SK-N-SH (cell line): ENCODE data around the gene ATF6. TPM values are rescaled to one million over a fixed set of nuclear protein-coding genes. Genes with fewer than 3 reads are reported as not detected.

Experiments
- CTCF ChIA-PET: fragments of 300-600, 350-600 bp; formaldehyde crosslinking; extraction: SDS; loops from one replicate; lab custom pipeline; 2021; lab: Yijun Ruan, JAX
- POLR2A ChIA-PET: fragments of 350-600 bp; sonication (Branson Sonifier 250); formaldehyde crosslinking; extraction: SDS; loops from one replicate; lab custom pipeline; 2020; ENCODE audit warnings: antibody characterized with exemption, inconsistent platforms; lab: Yijun Ruan, JAX
- DNase-seq: peaks from one replicate; pipeline ENCODE4 v3.0.0; 2012
- H2AFZ ChIP-seq: fragments of 200-600 bp; sonication (generic); 2 replicates; pipeline ENCODE4 v1.8.1; 2016; ENCODE audit warnings: antibody characterized with exemption, mild to moderate bottlenecking, low read depth
- H3F3A ChIP-seq: fragments of 200-600 bp; sonication (generic); replicated peaks from 2 replicates; pipeline ENCODE3; 2016; ENCODE audit warnings: antibody characterized with exemption, mild to moderate bottlenecking; ENCODE audit not compliant: insufficient read depth
- H3K27ac ChIP-seq, 2 experiments: fragments of 200-500 bp in 1 of 2; fragments of 200-600 bp in 1 of 2; sonication (Bioruptor generic) in 1 of 2; sonication (generic), shearing (Covaris generic) in 1 of 2; 2 replicates each; pipeline versions ENCODE4 v1.5.1 to v1.6.1; 2014 to 2016; ENCODE audit warnings: low read depth in 2 of 2, inconsistent platforms in 1 of 2, low read length in 1 of 2, mild to moderate bottlenecking in 1 of 2, mixed read lengths in 1 of 2
- H3K27me3 ChIP-seq: fragments of 200-600 bp; sonication (generic), shearing (Covaris generic); 2 replicates; pipeline ENCODE4 v1.6.1; 2016; ENCODE audit warnings: mixed run types; ENCODE audit not compliant: insufficient read depth
- H3K36me3 ChIP-seq, 2 experiments: fragments of 200-500 bp in 1 of 2; fragments of 200-600 bp in 1 of 2; sonication (Bioruptor generic) in 1 of 2; sonication (generic) in 1 of 2; replicated peaks in 1 of 2; 2 replicates each; pipeline versions ENCODE3 to v1.5.1; 2014 to 2016; ENCODE audit warnings: low read length in 1 of 2, mild to moderate bottlenecking in 1 of 2; ENCODE audit not compliant: insufficient read depth in 2 of 2, control insufficient read depth in 1 of 2
- H3K4me1 ChIP-seq, 2 experiments: fragments of 200-500 bp in 1 of 2; fragments of 200-600 bp in 1 of 2; sonication (Bioruptor generic) in 1 of 2; sonication (generic), shearing (Covaris generic) in 1 of 2; 2 replicates each; pipeline versions ENCODE4 v1.5.1 to v1.6.1; 2014 to 2016; ENCODE audit warnings: low read depth in 1 of 2, low read length in 1 of 2, mixed run types in 1 of 2; ENCODE audit not compliant: insufficient read depth in 2 of 2, control insufficient read depth in 1 of 2
- H3K4me2 ChIP-seq: fragments of 200-600 bp; sonication (generic), shearing (Covaris generic); 2 replicates; pipeline ENCODE4 v1.6.1; 2017; ENCODE audit warnings: mixed run types
- H3K4me3 ChIP-seq, 2 experiments: fragments of 200-500 bp in 1 of 2; fragments of 200-600 bp in 1 of 2; sonication (Bioruptor generic) in 1 of 2; sonication (generic), shearing (Covaris generic) in 1 of 2; 2 replicates each; pipeline versions ENCODE4 v1.5.1 to v1.8.1; 2014 to 2016; ENCODE audit warnings: low read depth in 2 of 2, inconsistent platforms in 1 of 2, low read length in 1 of 2, mild to moderate bottlenecking in 1 of 2, mixed read lengths in 1 of 2, moderate library complexity in 1 of 2
- H3K79me2 ChIP-seq: fragments of 200-600 bp; sonication (generic); 2 replicates; pipeline ENCODE4 v1.8.1; 2017; ENCODE audit warnings: mild to moderate bottlenecking; ENCODE audit not compliant: insufficient read depth
- H3K9ac ChIP-seq: fragments of 200-600 bp; sonication (generic); 2 replicates; pipeline ENCODE4 v1.6.1; 2017; ENCODE audit warnings: mixed run types
- H3K9me2 ChIP-seq: fragments of 200-600 bp; sonication (generic); 2 replicates; pipeline ENCODE4 v1.6.1; 2017; ENCODE audit warnings: mixed run types
- H3K9me3 ChIP-seq: fragments of 200-600 bp; sonication (generic); 2 replicates; pipeline ENCODE4 v1.6.1; 2017; ENCODE audit warnings: mixed run types, mild to moderate bottlenecking, moderate library complexity
- H4K20me1 ChIP-seq: fragments of 200-600 bp; sonication (generic); 2 replicates; pipeline ENCODE4 v1.6.1; 2017; ENCODE audit warnings: mild to moderate bottlenecking, mixed run types; ENCODE audit not compliant: insufficient read depth
- EZH2phosphoT487 ChIP-seq: fragments of 200-600 bp; sonication (generic); IDR thresholded peaks from 2 replicates; pipeline ENCODE4 v1.6.1; 2017; ENCODE audit warnings: low read depth, mixed run types, mild to moderate bottlenecking, antibody characterized with exemption, moderate library complexity, borderline replicate concordance
- FOSL2 ChIP-seq: IDR thresholded peaks from 2 replicates; pipeline ENCODE4 v1.4.0; 2012; ENCODE audit warnings: low read depth, mild to moderate bottlenecking, moderate library complexity, borderline replicate concordance
- FOXJ3 ChIP-seq: sonication (generic); formaldehyde crosslinking; IDR thresholded peaks from 2 replicates; pipeline ENCODE4 v1.5.1; 2020; ENCODE audit warnings: mild to moderate bottlenecking, missing genetic modification reagents
- FOXM1 ChIP-seq: IDR thresholded peaks from 2 replicates; pipeline ENCODE4 v1.4.0; 2012; ENCODE audit warnings: low read depth, mild to moderate bottlenecking
- GABPA ChIP-seq: IDR thresholded peaks from 2 replicates; pipeline ENCODE4 v1.4.0; 2012; ENCODE audit warnings: low read depth, mild to moderate bottlenecking
- JUND ChIP-seq: IDR thresholded peaks from 2 replicates; pipeline ENCODE4 v1.4.0; 2012
- MAX ChIP-seq: IDR thresholded peaks from 2 replicates; pipeline ENCODE4 v1.4.0; 2012; ENCODE audit warnings: low read depth
- MEF2A ChIP-seq: IDR thresholded peaks from 2 replicates; pipeline ENCODE4 v1.4.0; 2012; ENCODE audit warnings: low read depth, borderline replicate concordance
- MXI1 ChIP-seq: IDR thresholded peaks from 2 replicates; pipeline ENCODE4 v1.6.1; 2012; ENCODE audit warnings: mild to moderate bottlenecking, low read depth, low read length, improper control_type of control experiment
- NRF1 ChIP-seq: IDR thresholded peaks from 2 replicates; pipeline ENCODE4 v1.6.1; 2012; ENCODE audit warnings: low read depth, mild to moderate bottlenecking, low read length
- PBX3 ChIP-seq: IDR thresholded peaks from 2 replicates; pipeline ENCODE4; 2012
- POLR2AphosphoS5 ChIP-seq: IDR thresholded peaks from 2 replicates; pipeline ENCODE4 v1.6.1; 2012; ENCODE audit warnings: low read depth, low read length
- RAD21 ChIP-seq: IDR thresholded peaks from 2 replicates; pipeline ENCODE4 v1.6.1; 2012; ENCODE audit warnings: mild to moderate bottlenecking, low read length
- SIN3A ChIP-seq: IDR thresholded peaks from 2 replicates; pipeline ENCODE4 v1.6.1; 2012; ENCODE audit warnings: low read depth, mild to moderate bottlenecking, low read length, moderate library complexity, borderline replicate concordance
- SMC3 ChIP-seq: IDR thresholded peaks from 2 replicates; pipeline ENCODE4 v1.6.1; 2012; ENCODE audit warnings: low read depth, low read length, improper control_type of control experiment
- TAF1 ChIP-seq: IDR thresholded peaks from 2 replicates; pipeline ENCODE4 v1.6.1; 2012; ENCODE audit warnings: low read depth, mild to moderate bottlenecking, low read length, moderate library complexity, borderline replicate concordance
- TCF12 ChIP-seq: IDR thresholded peaks from 2 replicates; pipeline ENCODE4 v1.4.0; 2012
- TEAD4 ChIP-seq: IDR thresholded peaks from 2 replicates; pipeline ENCODE4 v1.4.0; 2012; ENCODE audit warnings: mild to moderate bottlenecking, borderline replicate concordance; ENCODE audit not compliant: insufficient read depth
- USF1 ChIP-seq: IDR thresholded peaks from 2 replicates; pipeline ENCODE4 v1.4.0; 2012; ENCODE audit warnings: low read depth, borderline replicate concordance
- YY1 ChIP-seq: IDR thresholded peaks from 2 replicates; pipeline ENCODE4 v1.4.0; 2012; ENCODE audit warnings: low read depth, mild to moderate bottlenecking
- ZBTB33 ChIP-seq: IDR thresholded peaks from 2 replicates; pipeline ENCODE4 v1.4.0; 2012; ENCODE audit warnings: low read depth, borderline replicate concordance
- WGBS: methylation state at CpG from one replicate; pipeline ENCODE4 v1.1.6; 2017; ENCODE audit warnings: low lambda C conversion rate; 5-methylcytosine and 5-hydroxymethylcytosine counted together
- polyA plus RNA-seq, 3 experiments: library from polyadenylated mRNA; depleted of rRNA; stranded (reverse); fragments of >200 nt; gene quantifications; 2 replicates each; pipeline ENCODE4 v1.2.3, GENCODE V29; 2012

Gene ATF6
- polyA plus RNA-seq, 1 of the 3 experiments (the other 2 are of a cell fraction), result 8.8 TPM

- H2AFZ ChIP-seq, result no peak overlapping the region
- no peaks in the 10 kb centered on the region for H3K9me3 ChIP-seq
- 85% methylated on average over 6 of the region's 6 CpGs for WGBS
- H3K27me3 ChIP-seq, result no peaks in the 10 kb centered on the region
- no peak overlapping the region for H3K9ac ChIP-seq
- H3K27ac ChIP-seq, result no peak overlapping the region
- H3K4me1 ChIP-seq, result peaks cover 0 to 2% of the 10 kb centered on the region in 2 experiments; a peak in 1 of 4 replicates
- no peaks in the 10 kb centered on the region for H3K9me2 ChIP-seq
- CTCF ChIA-PET, result interaction anchor here (1.2 to 1.4 kb wide), 2 partner anchors 9 to 67 kb away, joined by 4 read pairs; no protein-coding TSS in a partner anchor
- no peak overlapping the region for H3K4me2 ChIP-seq
- H3K4me3 ChIP-seq, result no peak overlapping the region
- H3K79me2 ChIP-seq, result no peaks in the 10 kb centered on the region
- no peaks in the 10 kb centered on the region for H3K36me3 ChIP-seq
- DNase-seq, result no peak
- H4K20me1 ChIP-seq, result no peaks in the 10 kb centered on the region
- POLR2A ChIA-PET, result no interaction called here
- H3F3A ChIP-seq, result no peaks in the 10 kb centered on the region
- TF ChIP-seq JUND (no peak), SMC3 (no peak), PBX3 (no peak), GABPA (no peak), RAD21 (no peak), MXI1 (no peak), FOXM1 (no peak), NRF1 (no peak), FOXJ3 (CRISPR knock-in tag) (no peak), YY1 (no peak), FOSL2 (no peak), TEAD4 (no peak), TCF12 (no peak), MEF2A (no peak), TAF1 (no peak), EZH2phosphoT487 (no peak), MAX (no peak)
These were observed 203.9 kb downstream of the ATF6 start for GRCh38 chr1:161970036-161970435.

GRCh38 chr1:161970633-161971032, 204.5 kb downstream of the ATF6 start:
- 83% methylated on average over 1 of the region's 3 CpGs for WGBS
- CTCF ChIA-PET, result interaction anchor here (1.2 to 1.4 kb wide), 2 partner anchors 9 to 66 kb away, joined by 4 read pairs; no protein-coding TSS in a partner anchor
- no peak overlapping the region for H2AFZ ChIP-seq

More at GRCh38 chr1:161970633-161971032, 204.5 kb downstream of the ATF6 start:
- peaks cover 0 to 2% of the 10 kb centered on the region in 2 experiments; a peak in 1 of 4 replicates for H3K4me1 ChIP-seq
- no peak for DNase-seq
- H3K9me2 ChIP-seq, result no peaks in the 10 kb centered on the region
- no peak overlapping the region for H3K4me3 ChIP-seq
- no peak overlapping the region for H3K4me2 ChIP-seq
- no peak overlapping the region for H3K27ac ChIP-seq
- no peaks in the 10 kb centered on the region for H3K9me3 ChIP-seq
- no peaks in the 10 kb centered on the region for H3K79me2 ChIP-seq
- H3F3A ChIP-seq, result no peaks in the 10 kb centered on the region
- no peak overlapping the region for H3K9ac ChIP-seq
- no peaks in the 10 kb centered on the region for H3K36me3 ChIP-seq
- no peaks in the 10 kb centered on the region for H4K20me1 ChIP-seq
- TF ChIP-seq ZBTB33 (no peak), USF1 (no peak), FOSL2 (no peak), PBX3 (no peak), SIN3A (no peak), POLR2AphosphoS5 (no peak), NRF1 (no peak), MEF2A (no peak), YY1 (no peak), RAD21 (no peak), EZH2phosphoT487 (no peak)
- no peaks in the 10 kb centered on the region for H3K27me3 ChIP-seq
- POLR2A ChIA-PET, result no interaction called here
